NCI-H2107 (cell line): ENCODE results near the gene ACSF2.

ENCODE experiments used
- DNase-seq: peaks from one replicate; lab custom pipeline; 2025; lab: John Stamatoyannopoulos, UW

Gene ACSF2

GRCh38 chr17:50501054-50501453 lies 75.0 kb downstream of the ACSF2 start:
- no peak for DNase-seq

GRCh38 chr17:50502301-50502990 lies 76.4 kb downstream of the ACSF2 start:
- DNase-seq = no peak

- DNase-seq = no peak
Observed at GRCh38 chr17:50505591-50506130, 79.6 kb downstream of the ACSF2 start.

- no peak for DNase-seq
Observed at GRCh38 chr17:50506298-50506697, 80.3 kb downstream of the ACSF2 start.

GRCh38 chr17:50507871-50508572 lies 82.0 kb downstream of the ACSF2 start, which contains the start of gene MYCBPAP:
Gene MYCBPAP, plus strand, starts transcription at chr17:50508439. Its CDS starts 236 bp downstream, at chr17:50508675.
- no peak for DNase-seq

- DNase-seq = no peak
Observed at GRCh38 chr17:50508573-50509460, 82.8 kb downstream of the ACSF2 start.

- DNase-seq = no peak
Observed at GRCh38 chr17:50511058-50511457, 85.0 kb downstream of the ACSF2 start.

- DNase-seq = no peak
Observed at GRCh38 chr17:50513495-50513894, 87.5 kb downstream of the ACSF2 start.

GRCh38 chr17:50514388-50514787 lies 88.4 kb downstream of the ACSF2 start:
- no peak for DNase-seq

GRCh38 chr17:50514936-50515702 lies 89.1 kb downstream of the ACSF2 start:
- DNase-seq = no peak

- DNase-seq = no peak
Observed at GRCh38 chr17:50517011-50517410, 91.0 kb downstream of the ACSF2 start.

- no peak for DNase-seq
Observed at GRCh38 chr17:50517504-50518383, 91.7 kb downstream of the ACSF2 start.

- DNase-seq = no peak
Observed at GRCh38 chr17:50518384-50519023, 92.5 kb downstream of the ACSF2 start.

- no peak for DNase-seq
Observed at GRCh38 chr17:50519141-50519834, 93.3 kb downstream of the ACSF2 start.

- DNase-seq = no peak
Observed at GRCh38 chr17:50520483-50520882, 94.5 kb downstream of the ACSF2 start.

- no peak for DNase-seq
Observed at GRCh38 chr17:50521514-50521913, 95.5 kb downstream of the ACSF2 start.

- DNase-seq = no peak
Observed at GRCh38 chr17:50522766-50523165, 96.7 kb downstream of the ACSF2 start.

- DNase-seq = no peak
Observed at GRCh38 chr17:50523208-50523607, 97.2 kb downstream of the ACSF2 start.
